GM21737 (cell line): ENCODE data around the gene TRNAU1AP.
"Not testable (repeated sequence)": the region's sequence is repeated elsewhere in the genome, so short reads cannot be mapped to it uniquely, and the experiment has no call there.

Experiments used
- ATAC-seq: cut with Tn5 transposase; IDR thresholded peaks from one replicate; pipeline ENCODE4 v1.9.1; 2021; ENCODE audit warnings: mild to moderate bottlenecking, moderate library complexity; ENCODE audit not compliant: unreplicated experiment

TRNAU1AP gene

DNA sequence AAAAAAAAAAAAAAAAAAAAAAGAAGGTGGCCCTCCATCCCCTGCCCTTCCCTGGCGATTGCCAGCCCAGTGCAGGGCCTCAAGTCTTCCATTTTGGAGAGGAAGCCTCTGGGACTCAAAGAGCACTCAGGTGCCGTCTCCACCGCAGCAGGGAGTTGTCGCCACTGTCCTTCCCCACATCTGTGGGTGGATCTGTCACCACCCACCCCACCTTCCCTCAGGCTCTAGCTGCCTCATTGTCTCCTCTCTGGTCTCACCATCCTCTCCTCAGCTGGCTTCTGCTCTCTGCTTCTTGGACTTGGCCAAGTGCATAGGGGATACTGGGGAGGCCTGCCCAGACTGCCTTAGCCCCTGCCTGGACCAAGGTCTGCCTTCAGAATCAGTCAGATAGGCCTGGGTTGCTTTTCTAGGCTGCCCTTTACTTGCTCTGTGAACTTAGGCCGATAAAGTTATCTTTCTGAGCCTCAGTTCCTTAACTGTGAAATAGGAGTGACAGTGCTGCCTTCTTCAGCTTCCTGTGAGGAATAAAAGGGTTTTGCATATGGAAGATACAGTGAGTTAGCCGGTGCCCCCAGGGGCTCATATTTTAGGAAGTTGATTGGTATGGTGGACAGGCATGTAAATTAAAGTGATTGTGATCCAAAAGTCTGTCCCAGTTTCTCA is 31.3 kb upstream of the TRNAU1AP start:
- ATAC-seq: no peak

DNA sequence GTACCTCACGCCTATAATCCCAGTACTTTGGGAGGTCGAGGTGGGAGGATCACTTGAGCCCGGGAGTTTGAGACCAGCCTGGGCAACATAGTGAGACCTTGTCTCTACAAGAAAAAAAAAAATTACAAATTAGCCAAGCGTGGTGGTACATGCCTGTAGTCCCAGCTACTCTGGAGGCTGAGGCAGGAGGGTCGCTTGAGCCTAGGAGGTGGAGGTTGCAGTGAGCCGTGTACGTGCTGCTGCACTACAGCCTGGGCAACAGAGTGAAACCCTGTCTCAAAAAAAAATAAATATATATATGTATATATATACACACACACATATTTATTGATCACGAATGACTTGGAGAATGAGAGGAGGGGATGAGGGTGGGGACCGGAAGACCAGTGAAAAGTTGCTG is 30.3 kb upstream of the TRNAU1AP start:
- not testable (repeated sequence) for ATAC-seq

DNA sequence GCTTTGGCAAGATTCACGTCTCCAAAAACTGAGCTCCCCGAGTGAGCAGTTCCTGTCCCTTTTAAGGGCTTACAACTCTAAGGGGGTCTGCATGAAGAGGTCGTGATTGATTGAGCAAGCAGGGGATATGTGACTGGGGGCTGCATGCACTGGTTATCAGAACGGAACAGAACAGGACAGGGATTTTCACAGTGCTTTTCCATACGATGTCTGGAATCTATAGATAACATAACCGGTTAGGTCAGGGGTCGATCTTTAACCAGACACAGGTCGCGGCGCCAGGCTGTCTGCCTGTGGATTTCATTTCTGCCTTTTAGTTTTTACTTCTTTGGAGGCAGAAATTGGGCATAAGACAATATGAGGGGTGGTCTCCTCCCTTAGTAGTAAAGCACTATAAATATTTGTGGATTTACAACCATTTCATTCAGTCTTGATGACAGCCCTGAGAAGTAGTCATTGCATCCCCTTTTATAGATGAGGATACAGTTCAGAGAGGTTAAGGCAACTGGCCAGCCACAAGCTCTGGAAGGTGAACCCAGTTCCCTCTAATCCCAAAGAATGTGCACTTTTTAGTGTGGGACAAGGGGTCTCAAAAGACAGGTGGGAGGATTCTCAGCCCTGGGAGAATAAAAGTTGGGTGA is 27.8 kb upstream of the TRNAU1AP start:
- ATAC-seq: not testable (repeated sequence)

DNA sequence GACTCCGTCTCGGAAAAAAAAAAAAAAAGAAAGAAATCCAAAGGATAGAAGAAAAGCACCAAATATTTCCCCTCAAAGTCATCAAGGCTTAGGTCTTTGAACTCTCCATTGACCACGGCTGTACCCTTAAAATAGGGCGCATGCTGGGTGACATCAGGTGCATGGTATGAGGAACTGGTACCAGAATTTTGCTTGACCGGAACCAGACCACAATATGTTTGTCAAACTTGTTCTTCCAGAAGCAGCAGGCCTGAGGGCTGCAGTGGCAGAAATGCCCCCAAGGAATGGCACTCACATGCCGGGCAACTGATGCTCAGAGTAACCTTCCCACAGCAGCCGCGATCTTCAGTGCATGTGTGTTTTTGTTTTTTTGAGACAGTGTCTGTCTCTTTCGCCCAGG is 26.0 kb upstream of the TRNAU1AP start:
- no peak for ATAC-seq

DNA sequence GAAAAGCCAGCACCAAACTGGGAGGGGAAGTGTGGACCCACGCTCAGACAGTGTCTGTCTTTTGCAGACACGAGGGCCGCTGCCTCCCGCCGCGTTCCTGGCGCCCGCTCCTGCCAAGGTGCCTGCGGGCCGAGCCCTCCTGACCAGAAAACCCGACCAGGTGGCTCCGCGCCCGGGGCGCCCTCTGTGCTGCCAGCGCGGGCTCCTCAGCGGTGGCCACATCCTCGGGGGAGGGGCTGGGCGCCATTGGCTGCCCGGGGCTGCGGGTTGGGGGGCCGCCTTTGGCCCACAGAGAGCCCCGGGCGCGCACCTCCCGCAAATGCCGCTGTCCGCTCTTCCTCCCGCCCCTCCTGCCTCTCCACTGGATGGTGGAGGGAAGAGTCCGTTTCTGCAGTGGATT is 22.4 kb upstream of the TRNAU1AP start:
- no peak for ATAC-seq

DNA sequence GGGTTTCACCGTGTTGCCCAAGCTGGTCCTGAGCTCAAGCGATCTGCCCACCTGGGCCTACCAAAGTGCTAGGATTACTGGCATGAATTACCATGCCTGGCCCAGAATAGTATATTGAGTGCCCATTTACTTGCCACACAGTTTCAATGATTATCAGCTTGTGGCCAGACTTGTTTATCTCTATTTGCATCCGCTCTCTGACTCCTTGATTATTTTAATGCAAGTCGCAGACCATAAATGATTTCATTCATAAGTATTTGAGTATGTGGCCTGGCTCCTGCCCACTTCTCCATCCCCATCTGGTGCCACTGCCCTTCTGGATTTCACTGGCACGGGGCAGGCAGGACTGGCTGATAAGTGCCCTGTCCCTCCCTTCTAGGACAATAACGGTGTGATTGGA is 18.2 kb upstream of the TRNAU1AP start:
- ATAC-seq: no peak

DNA sequence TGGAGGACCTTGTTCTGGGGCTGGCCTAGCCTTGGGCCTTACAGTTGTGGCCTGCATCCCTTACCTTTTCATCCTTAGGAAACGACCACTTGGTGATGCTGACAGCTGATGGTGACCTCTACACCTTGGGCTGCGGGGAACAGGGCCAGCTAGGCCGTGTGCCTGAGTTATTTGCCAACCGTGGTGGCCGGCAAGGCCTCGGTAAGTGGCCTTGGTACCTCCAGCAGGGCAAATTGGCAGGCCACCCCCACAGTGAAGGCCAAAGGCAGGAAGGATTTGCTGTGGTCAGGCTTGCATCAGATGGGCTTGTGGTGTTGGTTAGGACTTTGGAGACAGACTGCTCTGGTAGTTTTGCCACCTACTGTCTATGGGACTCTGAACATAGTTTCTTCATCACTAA is 17.7 kb upstream of the TRNAU1AP start:
- ATAC-seq: no peak

DNA sequence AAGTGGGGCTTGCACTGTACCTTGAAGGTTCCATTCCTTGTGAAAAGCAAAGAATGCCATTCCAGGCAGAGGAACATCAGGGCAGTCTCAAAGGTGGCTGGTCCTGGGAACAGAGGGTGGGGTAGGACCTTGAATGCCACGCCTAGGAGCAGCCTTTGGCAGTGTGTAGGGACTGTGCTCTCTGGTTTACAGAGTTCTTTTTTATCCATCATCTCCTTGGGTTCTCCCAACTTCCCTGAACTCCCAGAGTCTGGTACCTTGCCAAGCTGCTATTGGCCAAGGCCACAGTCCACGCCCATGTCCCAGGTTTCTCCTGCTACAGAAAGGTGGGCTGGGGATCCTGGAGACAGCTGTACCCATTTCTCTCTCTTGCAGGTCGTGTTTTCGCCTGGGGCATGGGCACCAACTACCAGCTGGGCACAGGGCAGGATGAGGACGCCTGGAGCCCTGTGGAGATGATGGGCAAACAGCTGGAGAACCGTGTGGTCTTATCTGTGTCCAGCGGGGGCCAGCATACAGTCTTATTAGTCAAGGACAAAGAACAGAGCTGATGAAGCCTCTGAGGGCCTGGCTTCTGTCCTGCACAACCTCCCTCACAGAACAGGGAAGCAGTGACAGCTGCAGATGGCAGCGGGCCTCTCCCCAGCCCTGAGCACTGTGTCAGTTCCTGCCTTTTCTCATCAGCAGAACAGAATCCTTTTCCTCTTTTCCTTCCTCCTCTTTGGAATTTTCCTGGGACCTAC is 15.3 kb upstream of the TRNAU1AP start:
- ATAC-seq: no peak

DNA sequence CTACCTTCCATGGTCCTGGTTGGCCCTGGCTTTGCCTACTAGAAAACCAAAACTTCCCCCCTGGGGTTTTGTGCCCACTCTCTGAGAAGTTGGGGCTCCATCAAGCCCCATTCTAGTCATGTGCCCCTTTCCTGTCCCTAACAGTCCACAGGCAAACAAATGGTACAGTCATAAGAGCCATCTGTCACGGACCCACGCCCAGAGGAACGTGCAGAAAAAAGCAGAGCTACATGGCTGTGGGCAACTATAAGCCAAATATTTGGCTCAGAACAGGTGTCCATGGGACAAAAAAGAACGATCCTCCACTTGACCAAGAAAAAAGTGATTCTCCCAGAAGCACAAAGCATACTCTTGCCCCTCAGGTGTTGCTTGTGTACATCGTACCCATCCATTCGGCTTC is 14.6 kb upstream of the TRNAU1AP start:
- ATAC-seq: no peak

DNA sequence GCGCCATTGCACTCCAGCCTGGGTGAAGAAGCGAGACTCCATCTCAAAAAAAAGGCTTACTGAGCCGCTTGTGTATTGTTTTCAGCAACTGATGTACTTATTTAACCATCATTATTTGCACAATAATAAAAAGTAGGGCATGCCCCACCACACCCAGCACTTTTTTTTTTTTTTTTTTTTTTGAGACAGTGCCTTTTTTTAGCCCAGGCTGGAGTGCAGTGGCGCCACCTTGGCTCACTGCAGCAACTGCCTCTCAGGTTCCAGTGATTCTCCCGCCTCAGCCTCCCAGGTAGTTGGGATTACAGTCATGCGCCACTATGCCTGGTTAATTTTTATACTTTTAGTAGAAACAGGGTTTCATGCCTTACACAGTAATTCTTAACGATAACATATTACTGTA is 12.2 kb upstream of the TRNAU1AP start:
- ATAC-seq: no peak

DNA sequence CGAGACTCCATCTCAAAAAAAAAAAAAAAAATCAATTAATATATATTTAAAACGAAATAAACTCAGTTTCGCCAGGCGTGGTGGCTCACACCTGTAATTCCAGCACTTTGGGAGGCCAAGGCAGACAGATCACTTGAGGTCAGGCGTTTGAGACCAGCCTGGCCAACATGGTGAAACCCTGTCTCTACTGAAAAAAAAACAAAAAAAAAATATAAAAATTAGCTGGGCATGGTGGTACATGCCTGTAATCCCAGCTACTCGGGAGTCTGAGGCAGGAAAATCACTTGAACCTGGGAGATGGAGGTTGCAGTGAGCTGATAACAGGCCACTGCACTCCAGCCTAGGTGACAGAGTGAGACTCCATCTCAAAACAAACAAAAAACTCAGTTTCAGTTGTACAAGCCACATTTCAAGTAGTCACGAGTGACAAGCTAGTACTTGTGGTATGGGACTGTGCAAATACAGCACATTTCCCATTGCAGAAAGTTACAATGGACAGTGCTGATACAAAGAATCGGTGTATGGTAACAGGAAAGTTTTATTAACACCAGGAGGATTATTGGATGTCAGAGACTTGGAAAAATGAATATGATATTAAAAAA is 11.4 kb upstream of the TRNAU1AP start:
- not testable (repeated sequence) for ATAC-seq

DNA sequence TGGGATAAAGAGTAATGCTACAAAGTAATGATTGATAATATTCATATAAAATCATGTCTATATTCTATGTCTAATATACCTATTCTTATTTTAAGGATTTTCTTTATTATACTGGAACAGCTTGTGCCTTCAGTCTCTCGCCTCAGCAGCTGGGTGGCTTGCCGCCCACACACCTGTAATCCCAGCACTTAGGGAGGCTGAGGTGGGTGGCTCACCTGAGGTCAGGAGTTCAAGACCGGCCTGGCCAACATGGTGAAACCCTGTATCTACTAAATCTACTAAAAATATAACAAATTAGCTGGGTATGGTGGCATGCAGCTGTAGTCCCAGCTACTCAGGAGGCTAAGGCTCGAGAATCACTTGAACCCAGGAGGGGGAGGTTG is 7.6 kb upstream of the TRNAU1AP start:
- ATAC-seq: no peak

DNA sequence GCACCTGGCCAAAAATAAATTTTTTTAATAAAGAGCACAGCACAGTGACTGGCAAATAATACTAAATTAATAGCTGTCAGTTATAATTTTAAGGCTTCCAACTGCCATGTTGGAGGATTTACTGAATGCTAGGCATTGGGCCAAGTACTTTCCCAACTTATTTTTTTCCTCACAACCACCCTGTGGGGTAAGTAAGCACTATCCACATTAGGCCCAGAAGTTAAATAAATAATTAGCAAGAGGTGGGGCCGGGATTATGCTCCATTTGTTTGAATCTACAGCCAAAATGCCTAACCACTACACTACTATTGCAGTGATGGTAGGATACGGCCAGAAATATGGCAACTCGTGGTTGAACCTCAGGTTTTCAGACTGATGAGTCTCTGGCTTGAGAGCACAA is 4.6 kb upstream of the TRNAU1AP start:
- no peak for ATAC-seq

DNA sequence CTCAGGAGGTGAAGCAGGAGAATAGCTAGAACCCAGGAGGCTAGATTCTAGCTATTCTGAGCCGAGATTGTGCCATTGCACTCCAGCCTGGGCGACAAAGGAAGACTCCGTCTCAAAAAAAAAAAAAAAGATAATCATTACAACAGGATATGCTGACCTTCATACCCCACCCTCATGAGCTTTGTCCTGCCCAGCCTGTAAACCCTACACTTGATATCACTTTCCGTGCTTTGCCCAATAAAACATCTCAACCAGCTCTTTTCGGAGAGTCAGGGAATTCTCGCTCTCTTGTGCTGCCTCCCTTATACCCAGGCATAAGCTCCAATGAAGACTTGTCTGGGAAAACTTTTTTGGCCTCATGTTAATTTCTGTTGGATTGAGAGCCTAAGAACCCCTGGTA is 1.5 kb upstream of the TRNAU1AP start:
- ATAC-seq: no peak

DNA sequence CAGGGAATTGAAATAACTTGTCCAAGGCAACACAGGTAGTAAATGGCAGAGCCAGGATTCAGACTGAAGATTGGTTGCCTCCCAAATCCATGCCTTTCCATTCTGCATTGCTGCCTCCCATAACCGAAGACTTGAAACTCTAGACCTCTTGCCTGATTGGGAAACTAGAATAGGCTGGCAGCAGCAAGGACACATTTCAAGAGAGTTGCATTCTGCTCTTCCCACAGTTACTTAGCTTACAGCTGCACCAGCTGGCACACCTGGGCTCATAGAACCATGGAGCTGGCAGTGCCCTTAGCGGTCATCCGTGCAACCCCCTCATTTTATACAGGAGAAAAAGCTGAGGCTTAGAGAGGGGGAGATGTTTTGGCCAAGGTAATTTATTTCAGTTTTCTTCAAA is 8.0 kb downstream of the TRNAU1AP start:
- ATAC-seq: no peak

DNA sequence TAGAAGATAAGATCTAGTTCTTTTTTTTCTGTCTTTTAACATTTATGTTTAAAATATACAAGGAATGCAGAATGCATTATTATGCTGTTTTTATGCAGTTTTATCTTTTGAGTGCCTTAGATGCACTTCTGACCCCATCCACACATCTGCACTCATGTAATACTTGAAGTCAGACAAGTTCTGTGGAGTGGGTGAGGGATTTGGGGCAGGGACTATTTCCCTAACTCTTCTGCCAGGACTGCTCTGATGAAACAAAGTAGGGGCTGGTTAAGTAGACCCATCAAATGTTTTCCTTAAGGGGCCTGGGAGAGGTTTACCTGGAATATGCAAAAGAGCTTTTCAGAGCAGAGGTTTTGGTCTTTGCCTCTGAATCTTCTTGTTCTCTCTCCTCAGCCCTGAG is 11.4 kb downstream of the TRNAU1AP start:
- ATAC-seq: no peak

DNA sequence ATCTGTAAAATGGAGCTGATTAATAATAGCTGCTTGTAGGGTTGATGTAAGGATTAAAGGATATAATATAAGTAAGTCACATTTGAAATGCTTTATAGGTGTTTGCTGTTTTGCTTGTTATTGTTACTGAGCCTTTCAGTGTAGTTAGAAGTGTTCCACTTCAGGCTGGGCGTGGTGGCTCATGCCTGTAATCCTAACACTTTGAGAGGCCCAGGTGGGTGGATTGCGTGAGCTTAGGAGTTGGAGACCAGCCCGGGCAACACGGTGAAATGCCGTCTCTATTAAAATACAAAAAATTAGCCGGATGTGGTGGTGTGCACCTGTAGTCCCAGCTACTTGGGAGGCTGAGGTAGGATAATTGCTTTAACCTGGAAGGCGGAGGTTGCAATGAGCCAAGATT is 12.2 kb downstream of the TRNAU1AP start:
- ATAC-seq: no peak

DNA sequence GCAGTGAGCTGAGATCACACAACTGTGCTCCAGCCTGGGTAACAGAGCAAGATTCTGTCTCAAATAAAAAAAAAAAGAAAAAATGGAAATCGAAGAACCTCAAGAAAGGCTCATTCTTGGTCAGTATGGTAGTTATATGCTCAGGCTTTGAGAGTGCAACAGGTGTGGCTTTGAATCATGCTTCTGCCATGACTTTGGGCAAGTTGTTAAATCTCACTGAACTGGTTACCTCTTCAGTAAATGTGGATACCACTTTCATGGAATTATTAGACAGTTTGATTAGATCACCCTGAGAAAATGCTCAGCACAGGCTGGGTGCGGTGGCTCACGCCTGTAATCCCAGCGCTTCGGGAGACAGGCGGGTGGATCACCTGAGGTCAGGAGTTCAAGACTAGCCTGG is 12.8 kb downstream of the TRNAU1AP start:
- no peak for ATAC-seq

DNA sequence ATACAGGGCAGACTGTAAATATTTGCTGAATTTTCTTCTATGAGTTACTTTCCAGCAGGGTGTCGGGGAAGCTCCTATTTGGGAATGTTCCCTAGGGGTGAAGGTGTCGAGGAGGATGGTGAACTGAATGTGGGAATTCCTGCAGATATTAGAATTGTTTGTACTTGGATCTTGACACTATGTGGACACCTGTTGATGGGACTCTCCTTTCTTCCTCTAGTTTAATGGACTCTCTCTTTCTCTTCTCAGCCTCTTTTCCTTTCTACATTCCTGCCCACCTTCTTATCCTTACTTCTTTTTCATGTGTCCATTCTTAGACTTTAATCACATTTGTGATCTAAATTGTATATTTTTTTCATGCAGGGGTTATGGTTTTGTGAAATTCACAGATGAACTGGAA is 14.0 kb downstream of the TRNAU1AP start:
- no peak for ATAC-seq

DNA sequence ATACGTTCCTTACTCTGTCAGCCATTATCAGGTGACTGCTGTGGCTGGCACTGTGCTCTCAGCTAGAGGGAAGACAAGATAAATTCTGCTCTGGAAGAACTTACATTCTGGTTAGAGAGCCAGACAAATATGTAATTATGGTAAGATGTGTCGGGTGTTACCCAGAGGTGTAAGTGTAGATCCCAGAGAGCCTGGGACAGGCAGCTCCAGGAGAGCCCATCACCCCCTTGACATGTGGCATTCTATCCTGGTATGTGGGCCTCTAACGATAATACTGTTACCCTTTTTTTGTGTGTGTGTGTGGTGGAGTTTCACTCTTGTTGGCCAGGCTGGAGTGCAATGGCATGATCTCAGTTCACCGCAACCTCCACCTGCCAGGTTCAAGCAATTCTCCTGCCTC is 19.0 kb downstream of the TRNAU1AP start:
- ATAC-seq: no peak

DNA sequence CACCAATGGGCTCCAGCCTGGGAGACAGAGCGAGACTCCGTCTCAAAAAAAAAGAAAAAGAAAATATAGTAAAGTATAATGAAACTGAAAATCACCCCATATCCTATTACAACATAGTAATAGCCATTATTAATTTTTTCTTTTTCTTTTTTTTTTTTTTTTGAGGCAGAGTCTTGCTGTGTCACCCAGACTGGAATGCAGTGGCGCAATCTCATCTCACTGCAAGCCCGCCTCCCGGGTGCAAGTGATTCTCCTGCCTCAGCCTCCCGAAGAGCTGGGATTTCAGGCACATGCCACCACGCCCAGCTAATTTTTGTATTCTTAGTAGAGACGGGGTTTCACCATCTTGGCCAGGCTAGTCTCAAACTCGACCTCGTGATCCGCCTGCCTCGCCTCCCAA is 20.0 kb downstream of the TRNAU1AP start:
- ATAC-seq: not testable (repeated sequence)

DNA sequence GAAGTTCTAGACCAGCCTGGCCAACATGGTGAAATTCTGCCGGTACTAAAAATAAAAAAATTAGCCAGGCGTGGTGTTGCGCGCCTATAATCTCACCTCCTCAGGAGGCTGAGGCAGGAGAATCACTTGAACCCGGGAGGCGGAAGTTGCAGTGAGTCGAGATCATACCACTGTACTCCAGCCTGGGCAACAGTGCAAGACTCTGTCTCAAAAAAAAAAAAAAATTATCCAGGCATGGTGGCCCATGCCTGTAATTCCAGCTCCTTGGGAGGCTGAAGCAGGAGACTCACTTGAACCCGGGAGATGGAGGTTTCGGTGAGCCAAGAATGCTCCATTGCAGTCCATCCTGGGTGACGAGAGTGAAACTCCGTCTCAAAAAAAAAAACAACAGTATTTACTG is 20.7 kb downstream of the TRNAU1AP start:
- no peak for ATAC-seq
